HL-60/S4 treated with phorbol 12-myristate 13-acetate at 8.2 ng/mL for 4 days and 3 days (cell line): ENCODE measurements around the gene CNTNAP2.

ENCODE experiments used
- in situ Hi-C: fragments of 300-500 bp; cut with MboI; formaldehyde crosslinking; loops from 2 replicates; pipeline ENCODE4 v1.15.0; 2022; ENCODE audit warnings: low sequenced_read_pairs

CNTNAP2 gene

DNA sequence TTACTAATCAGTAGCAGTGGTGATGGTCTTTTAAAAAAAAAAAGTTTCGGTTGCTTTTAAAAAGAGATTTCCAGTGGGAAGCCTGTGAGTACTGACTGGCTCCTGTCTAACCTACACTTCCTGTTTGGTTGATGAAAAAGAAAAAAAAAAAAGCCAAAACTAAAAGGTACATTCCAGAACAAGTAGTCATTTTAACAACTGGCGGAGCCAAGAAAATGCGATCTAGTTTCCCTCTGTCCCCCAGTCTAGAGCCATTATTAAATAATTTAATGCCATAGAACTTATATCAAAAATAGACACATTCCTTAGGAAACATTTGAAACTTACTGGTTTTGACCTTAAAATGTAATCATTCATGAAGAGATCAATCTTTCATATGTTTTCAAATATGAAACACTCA, 2219.8 kb downstream of the CNTNAP2 start:
- in situ Hi-C loops, result no loop called here

- in situ Hi-C loops, result no loop called here
Observed at GRCh38 chr7:148337246-148337965, 2220.8 kb downstream of the CNTNAP2 start.

- in situ Hi-C loops, result no loop called here
Observed at GRCh38 chr7:148337995-148338747, 2221.6 kb downstream of the CNTNAP2 start.

- in situ Hi-C loops, result no loop called here
Observed at GRCh38 chr7:148340438-148341280, 2224.1 kb downstream of the CNTNAP2 start.

DNA sequence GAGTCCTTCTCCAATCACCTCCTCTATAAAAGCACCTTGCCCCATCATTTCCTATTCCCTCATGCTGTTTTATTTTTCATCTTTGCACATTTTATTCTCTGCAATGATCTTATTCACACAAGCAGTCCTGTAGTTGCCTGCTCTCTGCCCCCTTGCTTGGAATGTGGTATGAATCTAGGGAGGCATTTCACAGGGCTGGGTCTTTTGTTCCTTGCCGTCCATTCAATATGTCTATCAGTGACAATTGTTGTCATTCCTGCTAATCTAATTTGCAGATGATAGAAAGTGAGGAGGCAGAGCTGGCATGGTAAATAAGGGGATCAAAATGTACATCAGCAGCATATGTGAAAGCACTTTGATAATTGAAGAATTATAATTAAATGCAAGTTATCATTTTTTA, 2227.8 kb downstream of the CNTNAP2 start:
- in situ Hi-C loops, result no loop called here

DNA sequence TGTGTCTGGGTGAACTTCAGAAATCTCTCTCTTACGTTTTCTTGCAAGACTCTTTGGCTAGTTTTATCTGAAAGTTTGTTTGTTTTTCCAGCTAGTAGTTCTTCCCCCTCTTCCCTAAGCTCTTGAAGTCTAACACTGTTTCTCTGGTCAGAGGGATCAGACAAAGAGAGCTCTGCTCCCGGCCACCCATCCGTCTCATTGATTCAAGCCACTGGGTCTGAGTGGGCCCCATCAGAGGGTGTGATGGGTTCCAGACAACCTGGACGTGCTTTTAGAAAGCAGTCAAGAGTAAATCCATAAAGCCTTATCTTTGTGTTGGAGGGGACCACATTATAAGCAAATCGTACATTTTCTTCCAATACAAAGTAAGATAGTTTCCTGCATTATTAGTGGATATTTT, 2231.4 kb downstream of the CNTNAP2 start:
- in situ Hi-C loops, result no loop called here

- in situ Hi-C loops, result no loop called here
Observed at GRCh38 chr7:148348466-148348865, 2231.9 kb downstream of the CNTNAP2 start.

- in situ Hi-C loops, result no loop called here
Observed at GRCh38 chr7:148356303-148356702, 2239.7 kb downstream of the CNTNAP2 start.

DNA sequence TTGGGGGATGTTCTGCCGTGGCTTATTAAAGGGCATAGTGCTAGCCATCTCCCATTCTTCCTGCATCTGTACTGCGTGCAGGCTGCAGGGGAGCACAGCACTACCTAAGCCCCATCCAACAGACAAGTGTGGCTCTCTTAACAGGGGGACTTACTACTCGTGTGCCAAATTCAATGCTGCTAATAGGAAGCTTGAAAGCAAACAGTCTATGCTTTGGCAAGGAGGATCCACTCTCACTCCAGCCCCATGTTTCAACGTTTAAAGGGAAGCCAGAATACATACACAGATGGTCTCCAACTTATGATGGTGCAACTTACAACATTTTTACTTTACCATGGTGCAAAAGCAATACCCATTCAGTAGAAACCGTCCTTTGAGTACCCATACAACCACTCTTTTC, 2245.9 kb downstream of the CNTNAP2 start:
- in situ Hi-C loops, result no loop called here

DNA sequence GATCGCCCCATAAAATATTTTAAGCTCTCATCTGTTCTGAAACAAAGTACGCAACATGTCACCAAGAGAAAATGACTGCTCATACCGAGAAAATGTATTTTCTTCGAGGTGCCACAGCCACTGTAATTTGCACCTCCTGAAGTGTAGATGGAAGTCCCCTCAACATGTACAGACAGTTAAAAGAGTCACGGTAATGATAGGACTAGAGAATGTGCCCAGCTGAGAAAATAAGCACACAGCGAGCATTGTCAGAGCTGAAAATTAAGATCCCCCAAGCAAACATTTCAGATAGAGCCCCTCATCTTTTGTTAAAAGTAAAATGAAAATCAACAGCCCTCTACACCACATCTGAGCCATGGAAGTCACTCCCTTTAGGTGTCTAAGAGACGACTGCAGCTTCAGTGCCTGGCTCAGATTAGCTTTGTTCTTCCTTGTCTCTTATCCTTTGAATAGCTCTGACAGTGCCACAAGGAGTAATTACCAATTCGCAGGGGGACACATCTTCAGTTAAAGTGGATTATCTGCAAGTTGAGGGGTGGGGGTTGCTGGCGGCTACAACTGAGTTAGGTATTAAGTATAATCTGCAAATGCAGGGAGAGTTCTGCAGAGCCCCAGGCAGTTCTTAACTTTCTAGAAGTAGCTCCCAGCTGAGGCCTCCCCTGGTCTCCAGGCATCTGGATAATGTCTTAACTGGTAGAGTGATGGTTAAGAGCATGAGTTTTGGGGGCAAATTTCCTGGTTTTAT, 2251.3 kb downstream of the CNTNAP2 start:
- in situ Hi-C loops, result no loop called here

- in situ Hi-C loops, result no loop called here
Observed at GRCh38 chr7:148368562-148368961, 2252.0 kb downstream of the CNTNAP2 start.

- in situ Hi-C loops, result no loop called here
Observed at GRCh38 chr7:148371280-148371937, 2254.8 kb downstream of the CNTNAP2 start.

- in situ Hi-C loops, result no loop called here
Observed at GRCh38 chr7:148374396-148375259, 2258.0 kb downstream of the CNTNAP2 start.

GRCh38 chr7:148379677-148380076, 2263.1 kb downstream of the CNTNAP2 start:
- in situ Hi-C loops, result no loop called here

DNA sequence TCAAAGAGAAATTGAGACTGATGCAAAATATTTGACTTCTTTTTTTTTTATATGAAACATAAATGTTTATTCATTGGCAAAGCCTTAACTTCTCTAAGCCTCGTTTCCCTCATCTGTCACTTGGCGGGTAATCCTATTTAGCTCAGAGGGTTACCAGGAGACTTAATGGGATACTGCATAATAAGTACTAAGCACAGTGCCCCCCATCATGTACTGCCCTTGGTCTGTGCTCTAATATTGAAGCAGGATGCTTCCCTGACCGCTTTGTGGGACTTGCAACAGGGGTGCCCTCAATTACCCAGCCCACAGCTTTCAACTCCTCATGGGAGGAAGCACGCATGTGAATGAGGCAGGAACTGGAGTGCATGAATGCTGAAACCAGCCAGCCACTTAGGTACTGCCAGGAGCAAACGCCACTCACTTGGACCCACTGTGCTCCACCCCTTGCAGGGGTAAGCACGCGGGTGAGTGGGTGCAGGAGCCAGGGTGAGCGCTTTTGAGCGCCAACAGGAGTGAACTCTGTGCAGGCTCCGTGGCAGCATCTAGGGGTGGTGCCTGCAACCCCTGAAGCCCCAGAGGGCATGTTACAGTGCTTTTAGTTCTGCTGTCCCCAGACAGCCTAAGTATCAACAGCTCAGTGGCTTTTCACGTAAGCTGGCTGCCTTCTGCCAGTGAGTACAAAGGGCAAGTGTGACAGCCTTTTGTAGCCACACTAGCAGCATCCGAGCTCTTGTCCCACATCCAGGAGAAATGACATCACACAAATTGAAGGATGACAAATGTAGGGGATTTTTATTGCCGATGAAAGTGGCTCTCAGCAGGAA, 2264.2 kb downstream of the CNTNAP2 start:
- in situ Hi-C loops, result no loop called here

DNA sequence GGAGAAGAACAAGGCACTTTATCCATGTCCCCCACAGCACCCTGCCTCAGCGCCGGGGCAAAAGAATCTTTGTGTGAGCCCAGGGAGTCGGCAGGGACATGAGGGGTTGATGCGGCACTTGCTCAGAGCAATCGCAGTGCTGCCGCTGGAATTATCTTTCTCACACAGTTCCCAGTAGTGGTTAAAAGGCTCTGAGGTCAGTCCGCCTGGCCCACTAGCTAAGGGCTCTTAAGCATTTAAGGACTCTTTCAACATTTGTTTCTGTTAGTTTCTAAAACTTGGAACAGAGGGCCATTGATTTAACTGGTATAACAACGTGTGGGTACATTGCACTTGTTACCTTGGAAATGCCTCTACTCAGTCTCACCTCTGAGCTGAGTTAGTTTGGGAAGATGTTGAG, 2266.0 kb downstream of the CNTNAP2 start:
- in situ Hi-C loops, result no loop called here

DNA sequence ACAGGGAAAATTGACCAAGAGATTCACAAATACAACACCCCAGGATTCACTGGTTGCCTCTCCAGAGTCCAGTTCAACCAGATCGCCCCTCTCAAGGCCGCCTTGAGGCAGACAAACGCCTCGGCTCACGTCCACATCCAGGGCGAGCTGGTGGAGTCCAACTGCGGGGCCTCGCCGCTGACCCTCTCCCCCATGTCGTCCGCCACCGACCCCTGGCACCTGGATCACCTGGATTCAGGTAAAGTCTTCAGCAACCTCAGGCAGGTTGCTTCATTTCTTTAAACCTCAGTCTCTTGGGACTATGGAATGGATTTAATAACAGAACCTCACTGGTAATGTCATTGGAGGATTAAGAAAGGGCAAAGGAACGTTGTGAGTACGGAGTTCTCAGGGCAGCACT, 2267.1 kb downstream of the CNTNAP2 start:
- in situ Hi-C loops, result no loop called here

- in situ Hi-C loops, result no loop called here
Observed at GRCh38 chr7:148385009-148385682, 2268.5 kb downstream of the CNTNAP2 start.
